OCI-LY7 (cell line): ENCODE measurements around the gene CCDC92. TPM values are rescaled to one million over a fixed set of nuclear protein-coding genes. Genes with fewer than 3 reads are reported as not detected.

ENCODE experiments used
- BruUV-seq: library from RNA; stranded (reverse); fragments of 400-500 nt; replicated peaks from 2 replicates; lab custom pipeline; 2021; lab: Mats Ljungman, UMichigan
- CTCF ChIA-PET: fragments of 300-600 bp; sonication (Branson Sonifier 250); formaldehyde crosslinking; loops from one replicate; lab custom pipeline; 2022; ENCODE audit warnings: antibody characterized with exemption; ENCODE audit not compliant: unreplicated experiment; lab: Charles Lee
- POLR2A ChIA-PET: fragments of 300-600 bp; sonication (Branson Sonifier 250); formaldehyde crosslinking; loops from one replicate; lab custom pipeline; 2022; ENCODE audit warnings: antibody characterized with exemption; lab: Charles Lee
- DNase-seq: peaks from one replicate; pipeline ENCODE4 v3.0.0-alpha.2; 2015; ENCODE audit warnings: low spot score
- H2AFZ ChIP-seq: fragments of 200-600 bp; sonication (generic), shearing (Covaris generic); 2 replicates; pipeline ENCODE4 v1.6.1; 2014; ENCODE audit warnings: mild to moderate bottlenecking, antibody characterized with exemption, low read length, moderate library complexity
- H3K27ac ChIP-seq: fragments of 200-600 bp; sonication (generic); 2 replicates; pipeline ENCODE4 v1.5.1; 2014; ENCODE audit warnings: mixed run types, low read depth, mild to moderate bottlenecking, moderate library complexity, low read length, inconsistent platforms; ENCODE audit not compliant: poor library complexity, severe bottlenecking
- H3K36me3 ChIP-seq: fragments of 200-600 bp; sonication (generic); 2 replicates; pipeline ENCODE4 v1.6.1; 2014; ENCODE audit warnings: mild to moderate bottlenecking, antibody characterized with exemption, low read length, moderate library complexity, mixed read lengths; ENCODE audit not compliant: insufficient read depth
- H3K4me1 ChIP-seq: fragments of 200-600 bp; sonication (generic); 2 replicates; pipeline ENCODE4 v1.5.1; 2014; ENCODE audit warnings: mild to moderate bottlenecking, low read length; ENCODE audit not compliant: insufficient read depth, poor library complexity, severe bottlenecking
- H3K4me2 ChIP-seq: fragments of 200-600 bp; sonication (generic); 2 replicates; pipeline ENCODE4 v1.6.1; 2014; ENCODE audit warnings: mild to moderate bottlenecking, low read length
- H3K4me3 ChIP-seq: fragments of 200-600 bp; sonication (generic); 2 replicates; pipeline ENCODE4 v1.5.1; 2014; ENCODE audit warnings: mild to moderate bottlenecking, low read depth, low read length; ENCODE audit not compliant: poor library complexity, severe bottlenecking
- H3K79me2 ChIP-seq: fragments of 200-600 bp; sonication (generic); 2 replicates; pipeline ENCODE4 v1.6.1; 2016; ENCODE audit warnings: low read depth, mild to moderate bottlenecking, low read length, moderate library complexity, mixed read lengths; ENCODE audit not compliant: insufficient read depth
- H3K9me2 ChIP-seq: fragments of 200-600 bp; sonication (generic); 2 replicates; pipeline ENCODE4 v1.6.1; 2016; ENCODE audit warnings: mild to moderate bottlenecking, low read length, mixed read lengths; ENCODE audit not compliant: insufficient read depth
- H3K9me3 ChIP-seq: fragments of 200-600 bp; sonication (generic); 2 replicates; pipeline ENCODE4 v1.6.1; 2014; ENCODE audit warnings: mild to moderate bottlenecking, mixed run types, low read length, mixed read lengths
- H4K20me1 ChIP-seq: fragments of 200-600 bp; sonication (generic); 2 replicates; pipeline ENCODE4 v1.6.1; 2014; ENCODE audit warnings: mild to moderate bottlenecking, antibody characterized with exemption, low read length, moderate library complexity, mixed read lengths; ENCODE audit not compliant: insufficient read depth
- CTCF ChIP-seq: fragments of 200-600 bp; sonication (generic); conservative IDR thresholded peaks from 2 replicates; pipeline ENCODE4 v1.5.1; 2014; ENCODE audit warnings: mild to moderate bottlenecking, antibody characterized with exemption, low read length, moderate library complexity, mixed read lengths
- EZH2phosphoT487 ChIP-seq: fragments of 200-600 bp; sonication (generic); IDR thresholded peaks from 2 replicates; pipeline ENCODE4 v1.6.1; 2018; ENCODE audit warnings: low read depth, borderline replicate concordance, mild to moderate bottlenecking, mixed run types, antibody characterized with exemption, low read length, moderate library complexity, mixed read lengths
- intact Hi-C: fragments of 100-400 bp; cut with micrococcal nuclease; formaldehyde crosslinking; loops from one replicate; pipeline ENCODE4 v1.10.0; 2022; ENCODE audit not compliant: unreplicated experiment
- total RNA-seq, 2 experiments: library from RNA; depleted of rRNA in 1 of 2; stranded (reverse); fragments of >200 nt in 1 of 2; shearing (Covaris generic) in 1 of 2; gene quantifications; 2 replicates each; pipeline ENCODE4 v1.2.3, GENCODE V29; 2014 to 2022

CCDC92 gene
- total RNA-seq, 2 experiments from 2014 or later, result 3.1 to 12.3 TPM

GRCh38 chr12:124008595-124008994, 36.0 kb upstream of the CCDC92 start:
- H2AFZ ChIP-seq, result no peak overlapping the region
- POLR2A ChIA-PET, result no interaction called here
- H3K79me2 ChIP-seq, result no peaks in the 10 kb centered on the region
- H4K20me1 ChIP-seq, result no peaks in the 10 kb centered on the region
- H3K9me2 ChIP-seq, result no peaks in the 10 kb centered on the region
- H3K9me3 ChIP-seq, result no peaks in the 10 kb centered on the region
- H3K27ac ChIP-seq, result no peak overlapping the region
- intact Hi-C loops, result no loop called here
- no peak for TF ChIP-seq EZH2phosphoT487
- TF ChIP-seq CTCF, result no peak
- no TSS peak for BruUV-seq
- H3K4me1 ChIP-seq, result peaks cover 10% of the 10 kb centered on the region
- H3K4me2 ChIP-seq, result no peak overlapping the region
- H3K4me3 ChIP-seq, result no peak overlapping the region
- CTCF ChIA-PET, result no interaction called here
- peaks cover 56% of the 10 kb centered on the region for H3K36me3 ChIP-seq
- no peak for DNase-seq

- BruUV-seq, result no TSS peak
Observed at GRCh38 chr12:124007826-124008570, 35.4 kb upstream of the CCDC92 start.

More at GRCh38 chr12:124007826-124008570, 35.4 kb upstream of the CCDC92 start:
- Histone ChIP-seq H3K36me3 (peaks cover 52% of the 10 kb centered on the region), H4K20me1 (no peaks in the 10 kb centered on the region), H3K4me3 (no peak overlapping the region), H3K4me1 (peaks cover 10% of the 10 kb centered on the region), H3K27ac (no peak overlapping the region), H3K9me3 (no peaks in the 10 kb centered on the region), H3K4me2 (no peak overlapping the region), H2AFZ (no peak overlapping the region), H3K9me2 (no peaks in the 10 kb centered on the region), H3K79me2 (no peaks in the 10 kb centered on the region)
- intact Hi-C loops, result no loop called here
- POLR2A ChIA-PET, result no interaction called here
- CTCF ChIA-PET, result no interaction called here
- no peak for DNase-seq
- TF ChIP-seq EZH2phosphoT487, result no peak
- no peak for TF ChIP-seq CTCF
